Measurements from ENCODE around the gene MAEA. TPM values are rescaled to one million over a fixed set of nuclear protein-coding genes. Genes with fewer than 3 reads are reported as not detected.
"Not testable (repeated sequence)": the region's sequence is repeated elsewhere in the genome, so short reads cannot be mapped to it uniquely, and the experiment has no call there.

The MAEA gene
- total and polyA plus RNA-seq, 9 of the 15 experiments (the other 6 are each of a cell fraction or from before 2014, with no cell fraction given), result 2.1 to 86.5 (median 45.0) TPM

GRCh38 chr4:1324443-1325175 lies 34.9 kb downstream of the MAEA start:
- H3K4me3 ChIP-seq; in situ Hi-C loops (cut with MboI); H3K27ac ChIP-seq (ENCODE audit: extremely low read depth, low read depth, low read length); H3K4me1 ChIP-seq (replicated peaks in 1 of 2; ENCODE audit: control insufficient read depth in 2 of 2, insufficient read depth in 2 of 2, low read length in 2 of 2); H3K79me2 ChIP-seq (ENCODE audit: control insufficient read depth, insufficient read depth, low read length); CTCF ChIA-PET (ENCODE audit: low intra/inter-chr PET ratio); intact Hi-C loops (cut with micrococcal nuclease); H3K9me3 ChIP-seq (replicated peaks; ENCODE audit: control insufficient read depth, insufficient read depth, low read depth, low read length); FAIRE-seq; DNase-seq (ENCODE audit: extremely low read depth in 1 of 4, low spot score in 3 of 4); H3K4me2 ChIP-seq (ENCODE audit: insufficient read depth, low read length); H2AFZ ChIP-seq (ENCODE audit: low read depth, low read length); BruUV-seq (replicated peaks); ATAC-seq; H3K27me3 ChIP-seq (ENCODE audit: control insufficient read depth in 2 of 2, insufficient read depth in 2 of 2, low read length in 2 of 2); H3K9me1 ChIP-seq (ENCODE audit: control insufficient read depth, insufficient read depth, low read length); H4K20me1 ChIP-seq (replicated peaks; ENCODE audit: control insufficient read depth, insufficient read depth, low read length); POLR2A ChIA-PET: not testable (repeated sequence)
- WGBS (ENCODE audit: insufficient coverage, low coverage, missing lambda C conversion rate), result 95% methylated on average over 18 of the region's 20 CpGs
- H3K36me3 ChIP-seq (ENCODE audit: control insufficient read depth, insufficient read depth, low read length), result peaks cover 79% of the 10 kb centered on the region; the same call in 2 of the 3 replicates
- 0 out of 4 replicates have a peak overlapping the region, but pooled peaks of 1 of the 2 experiments have one; percentile 35 for H3K9ac ChIP-seq (ENCODE audit: insufficient read depth in 1 of 2, low read depth in 2 of 2, low read length in 2 of 2)
- 0 out of 2 replicates have a peak, but pooled peaks have one; percentile 3 for TF ChIP-seq STAT5A (IDR thresholded peaks at IDR 0.05; ENCODE audit: borderline replicate concordance, low read length)

- no peak overlapping the region for H3K27ac ChIP-seq (ENCODE audit: extremely low read depth, low read depth, low read length)
- TF ChIP-seq STAT5A (IDR thresholded peaks at IDR 0.05; ENCODE audit: borderline replicate concordance, low read length) (no peak), THAP12 (CRISPR knock-in tag; IDR thresholded peaks at IDR 0.05) (no peak), ARNT (IDR thresholded peaks at IDR 0.05) (no peak), ELK1 (CRISPR knock-in tag; IDR thresholded peaks at IDR 0.05) (no peak), ARID3A (IDR thresholded peaks at IDR 0.05; ENCODE audit: borderline replicate concordance, low read depth, low read length) (no peak), HMGXB4 (CRISPR knock-in tag; IDR thresholded peaks at IDR 0.05) (no peak), CAMTA2 (CRISPR knock-in tag; conservative IDR thresholded peaks at IDR 0.05) (no peak)
These were observed 35.4 kb downstream of the MAEA start for GRCh38 chr4:1325176-1325480.

More at GRCh38 chr4:1325176-1325480, 35.4 kb downstream of the MAEA start:
- Histone ChIP-seq H3K4me2 (ENCODE audit: insufficient read depth, low read length) (no peak overlapping the region), H3K27me3 (ENCODE audit: control insufficient read depth in 2 of 2, insufficient read depth in 2 of 2, low read length in 2 of 2) (no peaks in the 10 kb centered on the region), H3K4me1 (replicated peaks in 1 of 2; ENCODE audit: control insufficient read depth in 2 of 2, insufficient read depth in 2 of 2, low read length in 2 of 2) (peaks cover 0 to 9% of the 10 kb centered on the region in 2 experiments; a peak in 2 of 5 replicates), H3K9me3 (replicated peaks; ENCODE audit: control insufficient read depth, insufficient read depth, low read depth, low read length) (no peaks in the 10 kb centered on the region), H3K79me2 (ENCODE audit: control insufficient read depth, insufficient read depth, low read length) (no peaks in the 10 kb centered on the region; the same call in 2 of the 3 replicates), H3K9ac (ENCODE audit: insufficient read depth in 1 of 2, low read depth in 2 of 2, low read length in 2 of 2) (peak overlapping the region in 1 of 2 experiments; percentile 35; a peak in 1 of 4 replicates), H3K36me3 (ENCODE audit: control insufficient read depth, insufficient read depth, low read length) (peaks cover 80% of the 10 kb centered on the region; the same call in 2 of the 3 replicates), H3K4me3 (no peak overlapping the region), H3K9me1 (ENCODE audit: control insufficient read depth, insufficient read depth, low read length) (no peaks in the 10 kb centered on the region), H4K20me1 (replicated peaks; ENCODE audit: control insufficient read depth, insufficient read depth, low read length) (no peaks in the 10 kb centered on the region), H2AFZ (ENCODE audit: low read depth, low read length) (no peak overlapping the region)
- intact Hi-C loops (cut with micrococcal nuclease) (no loop called here), in situ Hi-C loops (cut with MboI) (no loop called here)
- CTCF ChIA-PET (ENCODE audit: low intra/inter-chr PET ratio), result no interaction called here
- 98% methylated on average over 11 of the region's 11 CpGs for WGBS (ENCODE audit: insufficient coverage, low coverage, missing lambda C conversion rate)
- DNase-seq (ENCODE audit: extremely low read depth in 1 of 4, low spot score in 3 of 4) (no peak), ATAC-seq (no peak), FAIRE-seq (no peak)
- BruUV-seq (replicated peaks), result no TSS peak
- POLR2A ChIA-PET, result no interaction called here
